Pulmonary artery endothelial cell (primary cell): Measurements from ENCODE around the gene PGAP3. TPM values are rescaled to one million over a fixed set of nuclear protein-coding genes. Genes with fewer than 3 reads are reported as not detected.

Experiments
- DNase-seq: peaks from one replicate; pipeline ENCODE4 v3.0.0-alpha.2; 2011; ENCODE audit warnings: low read depth, low spot score
- total RNA-seq: library from RNA; depleted of rRNA; stranded (reverse); fragments of >200 nt; gene quantifications from 2 replicates; pipeline ENCODE4 v1.2.3, GENCODE V29; 2014

The PGAP3 gene
- total RNA-seq, 1 donor from 2014 or later: 4.2 TPM

- no peak for DNase-seq
Observed at GRCh38 chr17:39697961-39698360, 10.1 kb upstream of the PGAP3 start.

- no peak for DNase-seq
Observed at GRCh38 chr17:39696731-39697130, 8.9 kb upstream of the PGAP3 start.

GRCh38 chr17:39695089-39695474, 7.2 kb upstream of the PGAP3 start:
- no peak for DNase-seq

- no peak for DNase-seq
Observed at GRCh38 chr17:39694593-39694992, 6.7 kb upstream of the PGAP3 start.

- DNase-seq: no peak
Observed at GRCh38 chr17:39688945-39689344, 1.1 kb upstream of the PGAP3 start.

- DNase-seq: no peak
Observed at GRCh38 chr17:39688475-39688835, 598 bp upstream of the PGAP3 start.

GRCh38 chr17:39687101-39687545, 734 bp downstream of the PGAP3 start:
- DNase-seq: no peak

GRCh38 chr17:39684369-39685192, 3.3 kb downstream of the PGAP3 start:
- DNase-seq: no peak

- no peak for DNase-seq
Observed at GRCh38 chr17:39683295-39683939, 4.4 kb downstream of the PGAP3 start.

- no peak for DNase-seq
Observed at GRCh38 chr17:39679521-39680192, 8.2 kb downstream of the PGAP3 start.

GRCh38 chr17:39678340-39679116, 9.3 kb downstream of the PGAP3 start:
- DNase-seq: no peak

GRCh38 chr17:39677542-39678339, 10.1 kb downstream of the PGAP3 start:
- no peak for DNase-seq

- no peak for DNase-seq
Observed at GRCh38 chr17:39677072-39677471, 10.8 kb downstream of the PGAP3 start.

GRCh38 chr17:39676198-39676819, 11.5 kb downstream of the PGAP3 start:
- no peak for DNase-seq

- no peak for DNase-seq
Observed at GRCh38 chr17:39675390-39676082, 12.3 kb downstream of the PGAP3 start.

- DNase-seq: no peak
Observed at GRCh38 chr17:39674702-39675389, 13.0 kb downstream of the PGAP3 start.

- no peak for DNase-seq
Observed at GRCh38 chr17:39674179-39674578, 13.7 kb downstream of the PGAP3 start.

- no peak for DNase-seq
Observed at GRCh38 chr17:39673335-39674081, 14.3 kb downstream of the PGAP3 start.
